ENCODE results near the gene CSNK1G2.

Gene CSNK1G2

DNA sequence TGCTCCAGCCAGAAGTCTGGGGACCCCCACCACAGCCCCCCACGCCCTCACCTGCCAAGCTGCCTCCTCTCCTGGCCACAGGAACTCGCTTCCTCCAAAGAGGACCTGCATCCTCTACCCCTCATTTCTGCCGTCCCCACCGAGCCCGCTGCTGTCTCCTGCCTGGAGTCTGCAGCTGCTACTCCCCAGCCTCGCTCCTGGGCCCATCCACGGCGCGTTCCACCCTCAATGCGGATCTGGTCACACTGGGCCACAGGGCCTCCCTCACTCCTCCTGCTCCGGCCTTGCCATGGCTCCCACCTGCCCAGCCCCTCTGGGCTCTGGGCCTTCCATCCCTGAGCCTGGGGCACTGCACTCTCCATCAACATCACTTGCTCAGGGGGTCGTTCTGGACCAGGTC lies 70.2 kb downstream of the CSNK1G2 start:
- TF ChIP-seq, protein P1, sequence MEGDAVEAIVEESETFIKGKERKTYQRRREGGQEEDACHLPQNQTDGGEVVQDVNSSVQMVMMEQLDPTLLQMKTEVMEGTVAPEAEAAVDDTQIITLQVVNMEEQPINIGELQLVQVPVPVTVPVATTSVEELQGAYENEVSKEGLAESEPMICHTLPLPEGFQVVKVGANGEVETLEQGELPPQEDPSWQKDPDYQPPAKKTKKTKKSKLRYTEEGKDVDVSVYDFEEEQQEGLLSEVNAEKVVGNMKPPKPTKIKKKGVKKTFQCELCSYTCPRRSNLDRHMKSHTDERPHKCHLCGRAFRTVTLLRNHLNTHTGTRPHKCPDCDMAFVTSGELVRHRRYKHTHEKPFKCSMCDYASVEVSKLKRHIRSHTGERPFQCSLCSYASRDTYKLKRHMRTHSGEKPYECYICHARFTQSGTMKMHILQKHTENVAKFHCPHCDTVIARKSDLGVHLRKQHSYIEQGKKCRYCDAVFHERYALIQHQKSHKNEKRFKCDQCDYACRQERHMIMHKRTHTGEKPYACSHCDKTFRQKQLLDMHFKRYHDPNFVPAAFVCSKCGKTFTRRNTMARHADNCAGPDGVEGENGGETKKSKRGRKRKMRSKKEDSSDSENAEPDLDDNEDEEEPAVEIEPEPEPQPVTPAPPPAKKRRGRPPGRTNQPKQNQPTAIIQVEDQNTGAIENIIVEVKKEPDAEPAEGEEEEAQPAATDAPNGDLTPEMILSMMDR (conservative IDR thresholded peaks at IDR 0.05): no peak
- H3K27ac ChIP-seq: no peak overlapping the region

DNA sequence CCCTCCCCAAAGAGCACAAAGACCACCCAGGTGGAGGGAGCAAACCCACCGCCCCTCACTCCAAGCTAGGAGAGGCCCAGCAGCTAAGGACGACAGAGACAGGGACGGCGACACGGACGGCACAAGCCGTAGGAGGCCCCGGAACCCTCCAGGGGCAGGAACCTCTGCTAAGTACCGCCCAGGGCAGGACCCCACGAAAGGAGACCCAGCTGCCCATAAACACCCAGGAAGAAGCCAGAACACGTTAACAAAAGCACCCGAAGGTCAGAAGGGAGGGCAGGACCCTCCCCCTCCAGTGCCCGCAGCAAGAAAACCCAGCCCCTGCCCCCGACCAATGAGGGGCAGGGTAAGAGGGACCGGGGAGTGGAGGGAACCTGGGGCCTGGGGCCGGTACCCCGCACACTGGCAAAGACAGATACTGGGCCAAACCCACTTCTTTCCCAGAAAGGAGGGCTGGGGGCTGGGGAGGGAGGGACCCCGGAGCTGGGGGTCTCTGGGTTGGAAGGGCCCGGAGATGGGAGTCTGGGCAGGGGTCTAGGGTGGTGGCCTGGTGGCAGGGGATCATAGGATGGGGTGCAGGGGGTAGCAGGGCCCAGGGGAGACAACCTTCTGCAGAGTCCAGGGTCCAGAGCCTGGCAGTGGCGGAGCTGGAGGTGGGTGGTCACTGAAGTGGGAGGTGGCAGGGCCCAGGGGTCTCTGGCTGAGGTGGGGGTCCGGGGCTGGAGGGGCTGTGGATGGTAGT lies 72.1 kb downstream of the CSNK1G2 start:
- peak overlapping the region; percentile 83; the same call in 1 of the 2 replicates for H3K27ac ChIP-seq
- TF ChIP-seq, protein P1 (conservative IDR thresholded peaks at IDR 0.05): no peak

DNA sequence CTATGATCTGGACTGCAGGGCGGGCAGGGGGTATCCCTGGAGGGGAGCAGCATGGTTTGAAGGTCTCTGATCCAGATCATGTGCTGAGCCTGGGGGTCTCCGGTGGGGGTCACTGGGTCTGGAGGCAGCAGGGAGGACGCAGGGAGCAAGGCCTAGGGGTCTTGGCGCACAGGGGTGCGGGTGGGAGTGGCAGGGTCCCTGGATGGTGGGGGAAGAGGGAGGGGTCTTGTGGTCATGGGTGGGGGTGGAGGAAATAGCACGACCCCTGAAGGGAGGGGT lies 72.7 kb downstream of the CSNK1G2 start:
- H3K27ac ChIP-seq: peak overlapping the region; percentile 83; the same call in 1 of the 2 replicates
- TF ChIP-seq, protein P1 (conservative IDR thresholded peaks at IDR 0.05): no peak

DNA sequence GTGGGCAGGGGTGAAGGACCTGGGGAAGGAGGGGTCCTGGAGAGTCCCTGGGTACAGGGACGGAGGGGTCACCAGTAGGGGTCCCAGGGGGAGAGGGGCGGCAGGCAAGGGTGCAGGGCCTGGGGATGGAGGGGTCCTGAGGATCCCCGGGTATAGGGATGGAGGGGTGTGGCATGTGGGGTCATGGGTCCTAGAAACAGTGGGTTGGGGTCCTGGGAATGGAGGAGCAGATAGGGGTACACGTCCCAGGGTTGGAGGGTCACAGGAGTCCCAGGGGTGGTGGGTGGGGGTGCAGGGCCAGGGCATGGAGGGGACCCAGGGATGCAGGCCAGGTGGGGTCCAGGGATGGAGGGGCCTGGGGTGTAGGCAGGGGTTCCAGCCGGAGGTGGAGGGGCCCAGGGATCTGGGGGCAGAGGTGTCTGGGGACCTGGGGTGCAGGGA lies 73.2 kb downstream of the CSNK1G2 start:
- peak overlapping the region; percentile 83; the same call in 1 of the 2 replicates for H3K27ac ChIP-seq

DNA sequence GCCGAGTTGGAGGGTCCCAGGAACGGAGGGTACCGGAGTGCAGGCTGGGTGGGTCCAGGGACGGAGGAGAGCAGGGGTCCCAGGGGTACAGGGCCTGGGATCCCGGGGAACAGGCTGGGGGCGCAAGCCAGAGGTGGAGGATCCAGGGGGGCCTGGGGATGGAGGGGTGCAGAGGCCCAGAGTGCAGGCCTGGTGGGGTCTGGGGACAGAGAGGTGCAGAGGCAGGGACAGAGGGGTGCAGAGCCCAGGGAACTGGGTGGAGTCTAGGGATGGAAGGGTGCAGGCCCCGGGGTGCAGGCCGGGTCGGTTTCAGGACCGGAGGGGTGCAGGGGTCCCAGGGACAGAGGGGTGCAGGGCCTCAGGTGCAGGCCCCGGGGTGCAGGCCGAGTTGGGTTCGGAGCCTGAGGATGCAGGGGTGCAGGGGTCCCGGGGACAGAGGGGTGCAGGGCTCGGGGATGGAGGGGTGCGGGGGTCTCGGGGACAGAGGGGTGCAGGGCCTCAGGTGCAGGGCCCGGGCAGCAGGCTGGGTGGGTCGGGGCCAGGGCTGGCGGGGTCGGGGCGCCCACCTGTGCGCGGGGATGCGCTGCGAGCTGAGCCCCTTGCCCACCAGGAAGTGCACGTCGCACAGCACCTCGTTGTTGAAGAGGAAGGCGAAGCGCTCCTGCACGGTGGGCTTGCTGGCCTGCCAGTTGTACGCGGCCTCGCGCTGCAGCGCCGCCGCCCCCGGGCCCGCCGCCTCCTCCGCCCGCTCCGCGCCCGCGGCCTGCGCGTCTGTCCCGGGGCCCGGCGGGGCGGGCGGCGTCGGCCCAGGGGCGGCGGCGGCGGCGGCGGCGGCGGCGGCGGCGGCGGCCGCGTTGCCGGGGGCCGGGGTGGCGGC lies 74.0 kb downstream of the CSNK1G2 start:
- H3K27ac ChIP-seq: peak overlapping the region; percentile 83
- TF ChIP-seq, protein P1 (conservative IDR thresholded peaks at IDR 0.05): no peak

More for the DNA sequence above, 73.2 kb downstream of the CSNK1G2 start:
- TF ChIP-seq, protein P1 (conservative IDR thresholded peaks at IDR 0.05): no peak

DNA sequence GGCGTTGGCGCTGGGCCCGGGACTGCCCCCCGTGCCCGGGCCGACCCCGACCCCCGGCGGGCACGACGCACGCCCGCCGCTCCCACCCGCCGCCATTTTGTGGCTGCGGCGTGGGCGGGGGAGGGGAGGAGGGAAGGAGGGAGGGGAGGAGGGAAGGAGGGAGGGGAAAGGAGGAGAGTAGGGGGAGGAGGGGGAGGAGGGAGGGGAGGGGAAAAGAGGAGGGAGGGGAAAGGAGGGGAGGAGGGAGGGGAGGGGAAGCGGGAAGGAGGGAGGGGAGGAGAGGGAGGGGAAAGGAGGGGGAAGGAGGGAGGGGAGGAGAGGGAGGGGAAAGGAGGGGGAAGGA lies 74.6 kb downstream of the CSNK1G2 start, which contains the start of gene BTBD2:
TSS of gene BTBD2 (minus strand) at position 107 of the 343 bp plus-strand sequence. CDS start at position 96, 11 bp downstream.
- H3K27ac ChIP-seq: peak within 1 kb of the TSS; percentile 83

More for the DNA sequence above, 74.6 kb downstream of the CSNK1G2 start, which contains the start of gene BTBD2:
- TF ChIP-seq, protein P1 (conservative IDR thresholded peaks at IDR 0.05): no peak
